NCI-H2171 (cell line): Measurements from ENCODE around the gene SREBF2.
"Not testable (repeated sequence)": the region's sequence is repeated elsewhere in the genome, so short reads cannot be mapped to it uniquely, and the experiment has no call there.

Experiments
- DNase-seq: peaks from one replicate; lab custom pipeline; 2025; lab: John Stamatoyannopoulos, UW

Gene SREBF2

GRCh38 chr22:41842996-41843970, 10.4 kb downstream of the SREBF2 start:
- DNase-seq, result no peak

- no peak for DNase-seq
Observed at GRCh38 chr22:41844036-41844435, 11.1 kb downstream of the SREBF2 start.

- no peak for DNase-seq
Observed at GRCh38 chr22:41844513-41844912, 11.6 kb downstream of the SREBF2 start.

- no peak for DNase-seq
Observed at GRCh38 chr22:41845380-41846267, 12.7 kb downstream of the SREBF2 start.

GRCh38 chr22:41846268-41846987, 13.5 kb downstream of the SREBF2 start:
- DNase-seq, result no peak

- DNase-seq, result no peak
Observed at GRCh38 chr22:41847300-41847699, 14.4 kb downstream of the SREBF2 start.

- DNase-seq, result no peak
Observed at GRCh38 chr22:41848468-41848867, 15.6 kb downstream of the SREBF2 start.

- DNase-seq, result no peak
Observed at GRCh38 chr22:41856469-41856868, 23.6 kb downstream of the SREBF2 start.

GRCh38 chr22:41857155-41857859, 24.4 kb downstream of the SREBF2 start:
- DNase-seq, result no peak

GRCh38 chr22:41857860-41858199, 24.9 kb downstream of the SREBF2 start:
- no peak for DNase-seq

GRCh38 chr22:41862160-41862529, 29.2 kb downstream of the SREBF2 start:
- DNase-seq, result no peak

GRCh38 chr22:41862530-41863266, 29.8 kb downstream of the SREBF2 start:
- DNase-seq, result peak; percentile 52

GRCh38 chr22:41863472-41863871, 30.6 kb downstream of the SREBF2 start:
- DNase-seq, result no peak

- DNase-seq, result no peak
Observed at GRCh38 chr22:41868556-41868955, 35.7 kb downstream of the SREBF2 start.

GRCh38 chr22:41870081-41870480, 37.2 kb downstream of the SREBF2 start:
- not testable (repeated sequence) for DNase-seq

GRCh38 chr22:41870786-41871185, 37.9 kb downstream of the SREBF2 start:
- no peak for DNase-seq

GRCh38 chr22:41873391-41873790, 40.5 kb downstream of the SREBF2 start:
- DNase-seq, result no peak

- no peak for DNase-seq
Observed at GRCh38 chr22:41874090-41874489, 41.2 kb downstream of the SREBF2 start.

- DNase-seq, result no peak
Observed at GRCh38 chr22:41875531-41876270, 42.8 kb downstream of the SREBF2 start.

GRCh38 chr22:41876275-41876674, 43.4 kb downstream of the SREBF2 start:
- DNase-seq, result no peak
